K562 (cell line): ENCODE data around the gene COX6B2. TPM values are rescaled to one million over a fixed set of nuclear protein-coding genes. Genes with fewer than 3 reads are reported as not detected.

ENCODE experiments used
- CBFA2T2 ChIP-seq: fragments of 450-650 bp; conservative IDR thresholded peaks from 2 replicates; pipeline ENCODE4 v1.6.1; 2017; ENCODE audit warnings: mild to moderate bottlenecking
- CC2D1A ChIP-seq: fragments of 450-650 bp; IDR thresholded peaks from 2 replicates; pipeline ENCODE4 v1.6.1; 2017; ENCODE audit warnings: mild to moderate bottlenecking
- DPF2 ChIP-seq: fragments of 450-650 bp; IDR thresholded peaks from 2 replicates; pipeline ENCODE4 v1.6.1; 2016
- EP400 ChIP-seq: fragments of 450-650 bp; IDR thresholded peaks from 2 replicates; pipeline ENCODE4 v1.6.1; 2017; ENCODE audit warnings: antibody characterized with exemption, mild to moderate bottlenecking, moderate library complexity
- FOS ChIP-seq: IDR thresholded peaks from 3 replicates; pipeline ENCODE4 v1.6.1; 2011; ENCODE audit not compliant: insufficient read length; ENCODE audit errors: extremely low read depth
- GATAD2A ChIP-seq: fragments of 450-650 bp; IDR thresholded peaks from 2 replicates; pipeline ENCODE4 v1.6.1; 2017
- HIVEP1 ChIP-seq: fragments of 250-450 bp; sonication (Bioruptor Pico); IDR thresholded peaks from 2 replicates; pipeline ENCODE4 v1.4.0; 2020; ENCODE audit warnings: mild to moderate bottlenecking
- MAZ ChIP-seq, 2 experiments: fragments of 450-650 bp in 1 of 2; sonication (generic) in 1 of 2; formaldehyde crosslinking; IDR thresholded peaks in 1 of 2; conservative IDR thresholded peaks in 1 of 2; 2 replicates each; pipeline versions ENCODE4 v1.4.0 to v1.5.0; 2020; ENCODE audit warnings: mild to moderate bottlenecking in 1 of 2, missing genetic modification reagents in 1 of 2
- MLLT1 ChIP-seq, 2 experiments: fragments of 450-650 bp; IDR thresholded peaks; 2 replicates each; pipeline ENCODE4 v1.6.1; 2016
- MYNN ChIP-seq, 2 experiments: sonication (generic); formaldehyde crosslinking in 1 of 2; IDR thresholded peaks; 2 replicates each; pipeline versions ENCODE4 v1.5.0 to v1.6.1; 2016 to 2020; ENCODE audit warnings: antibody characterized with exemption in 1 of 2, missing genetic modification reagents in 1 of 2
- POLR2B ChIP-seq: fragments of 450-650 bp; IDR thresholded peaks from 2 replicates; pipeline ENCODE4 v1.6.1; 2018; ENCODE audit warnings: low read depth; ENCODE audit not compliant: partially characterized antibody
- PTRF ChIP-seq: fragments of 450-650 bp; IDR thresholded peaks from 2 replicates; pipeline ENCODE4 v1.6.1; 2016; ENCODE audit warnings: mild to moderate bottlenecking, missing genetic modification characterization, missing compliant biosample characterization
- PURB ChIP-seq: sonication (generic); formaldehyde crosslinking; IDR thresholded peaks from 2 replicates; pipeline ENCODE4 v1.9.0; 2021; ENCODE audit warnings: low read depth, mild to moderate bottlenecking, missing genetic modification reagents
- RAD21 ChIP-seq, 2 experiments: fragments of 250-450 bp in 1 of 2; fragments of 450-650 bp in 1 of 2; sonication (Bioruptor Pico) in 1 of 2; formaldehyde crosslinking in 1 of 2; IDR thresholded peaks in 1 of 2; conservative IDR thresholded peaks in 1 of 2; 2 replicates each; pipeline versions ENCODE4 v1.4.0 to v1.8.0; 2020 to 2022; ENCODE audit warnings: mild to moderate bottlenecking in 2 of 2, moderate library complexity in 1 of 2
- SNRNP70 ChIP-seq: fragments of 200-400 bp; formaldehyde crosslinking; optimal IDR thresholded peaks from 2 replicates; pipeline ENCODE3; 2017; ENCODE audit warnings: low read depth, low read length
- SP2 ChIP-seq: IDR thresholded peaks from 2 replicates; pipeline ENCODE4 v1.6.1; 2011; ENCODE audit warnings: mild to moderate bottlenecking, low read depth, low read length, moderate library complexity; ENCODE audit not compliant: poor library complexity, severe bottlenecking; ENCODE audit errors: extremely low read depth
- ZBTB2 ChIP-seq: fragments of 450-650 bp; IDR thresholded peaks from 2 replicates; pipeline ENCODE4 v1.6.1; 2016; ENCODE audit warnings: antibody characterized with exemption
- ZFP36 ChIP-seq: fragments of 150-350 bp; IDR thresholded peaks from 2 replicates; pipeline ENCODE4 v1.6.1; 2018; ENCODE audit warnings: low read length, low read depth; ENCODE audit not compliant: partially characterized antibody
- ZNF134 ChIP-seq: fragments of 250-450 bp; sonication (Bioruptor Pico); conservative IDR thresholded peaks from 2 replicates; pipeline ENCODE4 v1.4.0; 2020
- ZNF277 ChIP-seq: fragments of 250-450 bp; sonication (Bioruptor Pico); IDR thresholded peaks from 2 replicates; pipeline ENCODE4 v1.8.0; 2022; ENCODE audit warnings: inconsistent platforms, mild to moderate bottlenecking, moderate library complexity, borderline replicate concordance
- ZZZ3 ChIP-seq: fragments of 450-650 bp; IDR thresholded peaks from 2 replicates; pipeline ENCODE4 v1.6.1; 2016; ENCODE audit warnings: antibody characterized with exemption, mild to moderate bottlenecking, moderate library complexity
- polyA plus RNA-seq, 8 experiments: library from polyadenylated mRNA; depleted of rRNA in 4 of 8; stranded (reverse) in 5 of 8; unstranded in 3 of 8; fragments of >200 nt; fragmentation: Nextera tagmentation in 2 of 8; fragmentation: Illumina TruSeq in 1 of 8; extraction: Ambion mirVana in 2 of 8; extraction: Trizol in 1 of 8; gene quantifications; 2 replicates each; pipeline versions ENCODE4 v1.2.1 to v1.2.3, GENCODE V29; 2011 to 2014; ENCODE audit warnings: inconsistent platforms in 1 of 8, missing spikeins in 1 of 8
- total RNA-seq, 7 experiments: library from RNA; depleted of rRNA in 6 of 7; stranded (reverse); fragments of >200 nt in 6 of 7; fragmentation: Illumina TruSeq in 2 of 7; extraction: Trizol in 2 of 7; gene quantifications; 2 replicates each; pipeline versions ENCODE4 v1.2.1 to v1.2.3, GENCODE V29; 2011 to 2021; ENCODE audit warnings: low replicate concordance in 1 of 7
- TF ChIP-seq, protein P1 (sequence below), 2 experiments: fragments of 250-450 bp in 1 of 2; fragments of 450-650 bp in 1 of 2; sonication (Bioruptor Pico) in 1 of 2; IDR thresholded peaks; 2 replicates each; pipeline versions ENCODE4 v1.6.1 to v1.8.0; 2016 to 2021; ENCODE audit warnings: mild to moderate bottlenecking in 2 of 2, moderate library complexity in 2 of 2, missing compliant biosample characterization in 1 of 2, missing genetic modification characterization in 1 of 2

COX6B2 gene
- total and polyA plus RNA-seq, 9 of the 15 experiments (the other 6 are each of a cell fraction or from before 2014, with no cell fraction given) = 0.40 to 2.5 (median 0.83) TPM

DNA sequence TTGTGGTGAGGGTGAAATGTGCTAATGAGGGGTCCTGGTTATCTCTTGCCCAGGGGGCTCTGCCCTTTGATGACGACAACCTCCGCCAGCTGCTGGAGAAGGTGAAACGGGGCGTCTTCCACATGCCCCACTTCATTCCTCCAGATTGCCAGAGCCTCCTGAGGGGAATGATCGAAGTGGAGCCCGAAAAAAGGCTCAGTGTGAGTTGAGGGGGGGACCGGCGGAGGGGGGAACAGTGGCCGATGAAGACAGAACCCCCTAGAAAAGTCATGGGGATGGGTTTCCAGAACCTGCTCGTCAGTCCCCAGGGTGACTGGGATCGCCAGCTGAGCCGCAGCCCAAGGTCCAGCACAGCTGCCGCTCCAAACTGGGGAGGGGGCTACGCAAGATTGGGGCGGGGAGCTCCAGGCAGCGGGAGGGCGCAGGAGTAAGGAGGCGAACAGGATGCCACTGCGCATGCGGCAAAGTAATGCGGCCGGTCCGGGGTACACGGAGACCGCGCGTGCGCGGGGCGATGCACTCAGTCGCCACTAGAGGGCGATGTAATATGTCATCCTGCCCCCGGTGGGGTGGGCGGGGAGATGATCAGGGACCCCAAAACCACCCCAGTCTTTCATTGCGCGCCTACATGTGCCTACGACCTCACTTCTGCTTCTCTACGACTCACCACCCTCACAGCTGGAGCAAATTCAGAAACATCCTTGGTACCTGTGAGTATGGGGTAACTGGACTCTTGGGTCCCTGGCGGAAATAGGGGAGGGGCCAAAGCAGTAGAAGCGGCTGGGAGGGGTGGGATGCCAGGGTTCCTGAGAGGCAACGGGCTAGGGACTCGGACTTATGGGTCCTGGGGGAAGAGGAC lies 52.8 kb downstream of the COX6B2 start (continued):
- TF ChIP-seq MAZ (CRISPR knock-in tag; conservative IDR thresholded peaks at IDR 0.05 in 1 of 2, IDR thresholded peaks at IDR 0.05 in 1 of 2) (peak; percentile 50 to 90; a peak in 3 of 4 replicates), MYNN (IDR thresholded peaks at IDR 0.05) (no peak), MYNN (CRISPR knock-in tag; IDR thresholded peaks at IDR 0.05) (no peak), HIVEP1 (CRISPR knock-in tag) (no peak), EP400 (peak; percentile 59; the same call in 1 of the 2 replicates), SNRNP70 (no peak), PTRF (tag) (no peak), PURB (CRISPR knock-in tag) (no peak), FOS (no peak), ZBTB2 (peak; percentile 94), CBFA2T2 (no peak), ZZZ3 (no peak), ZFP36 (no peak), SP2 (no peak), RAD21 (CRISPR knock-in tag; conservative IDR thresholded peaks at IDR 0.05 in 1 of 2, IDR thresholded peaks at IDR 0.05 in 1 of 2) (peak; percentile 43 to 67), ZNF277 (CRISPR knock-in tag) (no peak), ZNF134 (no peak), DPF2 (no peak), GATAD2A (peak; percentile 84; the same call in 1 of the 2 replicates), MLLT1 (IDR thresholded peaks at IDR 0.05) (no peak), CC2D1A (peak; percentile 52; the same call in 1 of the 2 replicates), POLR2B (peak; percentile 58)
- TF ChIP-seq, protein P1, sequence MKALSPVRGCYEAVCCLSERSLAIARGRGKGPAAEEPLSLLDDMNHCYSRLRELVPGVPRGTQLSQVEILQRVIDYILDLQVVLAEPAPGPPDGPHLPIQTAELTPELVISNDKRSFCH (CRISPR knock-in tag; IDR thresholded peaks at IDR 0.05) = no peak
- TF ChIP-seq, protein P1 (tag; IDR thresholded peaks at IDR 0.05) = no peak
